GM19372 (cell line): ENCODE data around the gene GRWD1.
A peak's percentile ranks its signal among the peaks of the same experiment; 100 is the strongest.

ENCODE experiments used
- ATAC-seq: cut with Tn5 transposase; IDR thresholded peaks from one replicate; pipeline ENCODE4 v1.9.1; 2021; ENCODE audit warnings: mild to moderate bottlenecking, low read depth, moderate library complexity; ENCODE audit not compliant: unreplicated experiment

The GRWD1 gene

GRCh38 chr19:48421548-48421947 lies 24.2 kb upstream of the GRWD1 start:
- no peak for ATAC-seq

DNA sequence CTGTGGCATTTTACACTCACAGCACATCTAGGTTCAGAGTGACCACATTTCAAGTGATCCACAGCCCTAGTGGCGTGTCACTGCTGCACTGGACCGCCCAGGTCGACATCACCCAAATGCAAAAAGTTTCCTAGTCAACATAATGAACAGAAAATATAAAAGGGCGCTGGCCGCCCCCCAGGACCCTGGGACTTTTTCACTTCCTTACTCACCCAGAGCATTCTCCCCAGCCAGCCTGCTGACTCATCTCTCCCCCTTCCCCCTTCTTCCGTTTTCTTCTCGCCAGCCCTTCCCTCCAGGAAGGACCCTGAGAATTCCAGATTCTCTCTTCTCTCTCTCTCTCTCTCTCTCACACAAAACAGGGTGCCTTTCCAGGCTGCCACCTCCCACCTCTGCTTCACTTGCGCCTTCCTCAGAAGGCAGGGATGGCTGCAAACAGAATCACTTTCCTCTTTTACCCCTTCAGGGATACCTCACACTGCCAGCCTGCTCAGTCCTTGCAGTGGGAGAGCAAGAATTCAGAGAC lies 21.0 kb upstream of the GRWD1 start:
- no peak for ATAC-seq

DNA sequence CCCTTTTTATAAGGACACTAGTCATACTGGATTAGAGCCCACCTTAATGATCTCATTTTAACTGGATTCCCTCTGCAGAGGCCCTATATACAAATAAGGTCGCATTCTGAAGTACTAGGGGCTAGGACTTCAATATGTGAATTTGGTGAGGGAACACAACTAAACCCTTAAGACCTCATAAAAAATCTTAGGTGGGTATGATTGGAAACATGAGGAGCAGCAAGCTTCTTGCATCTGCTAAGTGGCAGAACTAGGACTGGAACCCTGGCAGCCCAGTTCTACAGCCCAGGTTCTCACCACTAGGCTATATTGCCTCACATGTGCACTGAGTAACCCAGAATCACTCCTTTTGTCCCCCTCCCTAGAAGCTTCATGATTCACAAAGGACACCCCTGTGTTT lies 17.1 kb upstream of the GRWD1 start:
- ATAC-seq, result no peak

DNA sequence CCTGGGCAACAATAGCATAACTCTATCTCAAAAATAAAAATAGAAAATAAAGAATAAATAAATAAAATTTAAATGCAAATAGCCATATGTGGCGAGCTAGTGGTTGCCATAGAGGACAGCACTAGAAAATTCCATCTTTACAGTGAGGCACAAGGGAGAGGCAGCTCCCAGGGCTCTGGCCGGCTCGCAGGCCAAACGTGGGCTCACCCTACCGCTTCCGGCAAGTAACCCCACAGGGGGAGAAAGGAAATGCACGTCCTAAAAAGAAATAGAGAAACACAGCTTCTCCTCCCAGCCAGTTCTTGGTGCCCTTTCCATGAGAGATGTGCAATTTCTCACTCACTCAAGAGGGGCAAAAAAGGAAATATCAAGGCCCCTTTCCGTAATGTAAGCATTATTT lies 12.4 kb upstream of the GRWD1 start:
- no peak for ATAC-seq

DNA sequence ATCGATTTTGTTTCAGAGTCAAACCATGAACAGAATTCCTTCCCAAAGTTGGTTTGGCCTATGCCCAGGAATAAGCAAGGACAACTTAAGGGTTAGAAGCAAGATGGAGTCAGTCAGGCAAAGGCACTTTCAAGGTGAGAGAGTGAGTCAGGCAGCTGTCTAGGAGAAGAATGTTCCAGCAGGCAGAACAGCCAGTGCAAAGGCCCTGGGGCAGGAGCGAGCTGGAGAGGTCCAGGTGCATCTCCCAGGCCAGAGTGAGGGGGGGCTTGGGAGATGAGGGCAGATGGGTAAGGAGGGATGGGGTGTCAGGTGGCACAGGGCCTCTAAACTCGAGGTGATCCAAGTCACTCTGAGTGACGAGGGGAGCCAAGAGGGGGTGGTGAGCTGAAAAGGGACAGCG lies 9.2 kb upstream of the GRWD1 start:
- ATAC-seq, result no peak

GRCh38 chr19:48441360-48442050 lies 4.3 kb upstream of the GRWD1 start:
- ATAC-seq, result no peak

- ATAC-seq, result no peak
Observed at GRCh38 chr19:48442116-48443035, 3.4 kb upstream of the GRWD1 start.

DNA sequence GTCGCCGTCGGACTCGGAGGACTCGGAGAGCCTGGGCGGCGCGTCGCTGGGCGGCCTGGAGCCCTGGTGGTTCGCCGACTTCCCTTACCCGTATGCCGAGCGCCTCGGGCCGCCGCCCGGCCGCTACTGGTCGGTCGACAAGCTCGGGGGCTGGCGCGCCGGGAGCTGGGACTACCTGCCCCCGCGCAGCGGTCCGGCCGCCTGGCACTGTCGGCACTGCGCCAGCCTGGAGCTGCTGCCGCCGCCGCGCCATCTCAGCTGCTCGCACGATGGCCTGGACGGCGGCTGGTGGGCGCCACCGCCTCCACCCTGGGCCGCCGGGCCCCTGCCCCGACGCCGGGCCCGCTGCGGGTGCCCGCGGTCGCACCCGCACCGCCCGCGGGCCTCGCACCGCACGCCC lies 2.5 kb upstream of the GRWD1 start:
- no peak for ATAC-seq

GRCh38 chr19:48443731-48444128 lies 2.1 kb upstream of the GRWD1 start:
- ATAC-seq, result no peak

GRCh38 chr19:48444129-48444935 lies 1.5 kb upstream of the GRWD1 start:
- ATAC-seq, result no peak

DNA sequence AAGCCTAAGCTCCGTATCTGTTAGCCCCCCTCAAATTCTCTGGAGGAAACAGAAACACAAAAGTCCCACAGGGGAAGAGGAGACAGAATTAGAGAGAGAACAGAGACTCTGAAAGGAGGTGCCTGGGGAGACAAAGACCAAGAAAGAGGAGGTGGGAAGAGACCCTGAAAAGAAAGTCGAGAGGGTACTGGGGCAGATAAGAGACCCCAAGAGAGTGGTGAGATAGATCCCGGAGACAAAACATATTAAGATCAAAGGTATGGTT lies 915 bp upstream of the GRWD1 start:
- no peak for ATAC-seq

DNA sequence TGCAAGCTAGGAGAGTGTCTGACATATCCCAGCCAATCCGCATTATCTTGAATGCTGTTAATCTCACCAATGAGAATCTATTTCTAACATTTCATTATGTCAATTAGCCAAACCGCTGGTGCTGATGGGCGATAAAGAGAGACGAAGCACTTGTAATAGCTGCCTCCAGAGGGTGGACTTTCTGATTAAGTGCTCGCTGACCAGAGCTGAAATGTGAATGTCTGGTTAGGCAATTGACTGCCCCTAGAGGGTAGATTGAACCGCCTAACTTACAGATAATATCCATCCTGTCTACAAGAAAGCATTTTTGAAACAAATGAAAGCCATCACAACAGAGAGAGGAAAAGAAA lies 552 bp upstream of the GRWD1 start:
- ATAC-seq, result peak; percentile 33

GRCh38 chr19:48446579-48446978 lies 796 bp downstream of the GRWD1 start:
- no peak for ATAC-seq

DNA sequence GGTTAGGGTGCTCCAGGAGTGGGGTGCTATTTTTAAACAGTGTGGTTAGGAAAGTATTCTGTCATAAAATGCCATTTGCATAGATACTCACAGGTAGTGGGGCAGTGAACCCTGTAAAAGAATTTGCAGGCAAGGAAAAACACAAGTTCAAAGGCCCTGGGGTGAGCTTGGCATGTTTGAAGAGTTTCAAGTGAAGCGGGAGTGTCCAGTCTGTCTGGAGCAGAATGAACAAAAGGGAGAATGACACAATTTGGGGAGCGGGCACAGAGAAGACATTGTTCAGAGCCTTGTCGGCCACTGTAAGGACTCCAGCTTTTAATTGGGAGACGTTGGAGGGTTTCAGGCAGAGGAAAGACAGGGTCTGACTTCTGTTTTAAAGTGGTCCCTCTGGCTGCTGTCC lies 2.8 kb downstream of the GRWD1 start:
- no peak for ATAC-seq

GRCh38 chr19:48450441-48450840 lies 4.7 kb downstream of the GRWD1 start:
- no peak for ATAC-seq

DNA sequence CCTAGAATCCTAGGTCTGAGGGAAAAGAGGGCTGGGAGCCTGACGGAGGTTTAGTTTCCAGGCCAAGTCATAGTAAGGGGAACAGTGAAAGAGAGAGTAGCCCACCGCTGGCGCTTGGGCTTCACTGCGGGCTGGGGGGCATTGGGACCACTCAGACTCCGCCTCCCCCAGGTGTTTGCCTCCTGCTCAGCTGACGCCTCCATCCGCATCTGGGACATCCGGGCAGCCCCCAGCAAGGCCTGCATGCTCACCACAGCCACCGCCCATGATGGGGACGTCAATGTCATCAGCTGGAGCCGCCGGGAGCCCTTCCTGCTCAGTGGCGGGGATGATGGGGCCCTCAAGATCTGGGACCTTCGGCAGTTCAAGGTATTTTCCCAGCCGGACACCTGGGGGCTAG lies 5.1 kb downstream of the GRWD1 start:
- no peak for ATAC-seq

GRCh38 chr19:48451624-48452023 lies 5.8 kb downstream of the GRWD1 start:
- no peak for ATAC-seq

DNA sequence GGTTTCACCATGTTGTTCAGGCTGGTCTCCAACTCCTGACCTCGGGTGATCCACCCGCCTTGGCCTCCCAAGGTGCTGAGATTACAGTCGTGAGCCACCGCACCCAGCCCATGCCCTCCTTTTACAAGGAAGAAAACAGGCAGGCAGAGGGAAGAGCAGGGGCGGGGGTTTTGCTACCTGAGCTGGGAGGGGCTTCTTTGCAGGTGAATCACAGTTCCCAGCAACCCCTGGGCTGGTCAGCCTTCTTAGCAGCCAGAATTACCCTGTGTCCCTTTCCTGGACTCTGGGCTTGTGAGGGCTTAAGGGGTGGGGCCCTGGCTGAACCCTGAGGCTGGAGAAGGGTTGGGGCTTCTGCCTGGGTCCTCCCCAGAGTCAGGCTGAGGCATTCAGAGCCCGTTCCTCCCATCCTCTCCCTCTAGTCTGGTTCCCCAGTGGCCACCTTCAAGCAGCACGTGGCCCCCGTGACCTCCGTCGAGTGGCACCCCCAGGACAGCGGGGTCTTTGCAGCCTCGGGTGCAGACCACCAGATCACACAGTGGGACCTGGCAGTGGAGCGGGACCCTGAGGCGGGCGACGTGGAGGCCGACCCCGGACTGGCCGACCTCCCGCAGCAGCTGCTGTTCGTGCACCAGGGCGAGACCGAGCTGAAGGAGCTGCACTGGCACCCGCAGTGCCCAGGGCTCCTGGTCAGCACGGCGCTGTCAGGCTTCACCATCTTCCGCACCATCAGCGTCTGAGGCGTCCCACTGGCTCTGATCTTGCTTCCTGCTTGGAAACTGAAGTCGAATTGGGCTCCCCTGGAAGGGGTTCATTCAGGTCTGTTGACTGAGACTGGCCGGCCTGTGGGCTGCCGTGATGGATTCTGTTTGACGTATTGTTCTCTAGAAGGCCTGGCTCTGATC lies 6.8 kb downstream of the GRWD1 start:
- no peak for ATAC-seq

DNA sequence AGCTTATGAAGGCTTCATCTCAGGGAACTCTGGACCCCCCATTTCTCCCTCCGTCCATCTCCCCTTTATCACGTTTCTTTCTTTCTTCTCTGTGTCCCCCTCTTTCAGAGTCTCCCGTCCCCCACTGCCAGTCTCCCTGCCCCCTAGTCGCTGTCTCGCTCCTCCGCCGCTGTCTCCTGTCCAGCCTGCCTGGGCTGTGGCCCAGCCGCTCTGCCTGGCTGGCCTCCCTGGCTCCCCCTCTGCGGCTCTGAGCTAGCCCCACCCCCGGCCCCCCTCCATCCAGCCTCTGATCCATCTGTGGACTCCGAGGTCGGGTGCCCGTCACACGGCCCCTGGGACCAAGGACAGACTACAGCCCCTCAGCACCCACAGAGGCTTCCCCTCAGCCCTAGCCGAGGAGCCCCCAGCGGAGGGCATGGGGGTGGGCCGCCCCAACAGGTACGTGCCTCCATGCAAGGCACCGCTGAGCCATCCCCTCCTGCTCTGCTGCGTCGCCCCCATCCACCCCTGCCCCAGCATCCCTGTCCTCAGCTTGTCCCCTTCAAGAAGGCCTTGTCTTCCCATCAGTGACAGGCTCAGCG lies 8.5 kb downstream of the GRWD1 start:
- no peak for ATAC-seq
